ENCODE results near the gene FKBP8. TPM values are rescaled to one million over a fixed set of nuclear protein-coding genes. Genes with fewer than 3 reads are reported as not detected.

FKBP8 gene
- polyA plus RNA-seq, 1 donor = 113 TPM

DNA sequence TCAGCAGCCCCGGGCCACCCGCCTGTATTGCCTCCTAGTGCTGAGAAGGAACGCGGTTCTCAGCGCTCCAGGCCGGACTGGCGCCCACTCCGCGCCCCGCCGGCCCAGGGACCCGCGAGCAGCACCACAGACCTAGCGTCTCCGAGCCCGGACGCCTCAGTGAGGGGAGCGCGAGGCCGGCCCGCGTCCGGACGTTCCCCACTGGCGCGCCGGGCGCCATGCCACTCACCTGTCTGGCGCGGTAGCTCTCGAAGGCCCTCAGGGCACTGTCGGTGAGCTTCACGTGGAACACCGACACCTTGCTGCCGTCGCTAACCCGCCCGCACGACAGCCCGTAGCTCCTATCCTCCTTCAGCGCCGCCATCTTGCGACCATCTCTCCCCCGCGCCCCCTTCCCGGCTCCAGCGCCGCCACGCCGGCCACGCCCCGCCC, 21.7 kb downstream of the FKBP8 start, which contains the start of gene ELL:
TSS of gene ELL (minus strand) at position 379 of the 432 bp plus-strand sequence. CDS start at position 364, 15 bp downstream.
- no peak for DNase-seq (ENCODE audit: low read depth)

DNA sequence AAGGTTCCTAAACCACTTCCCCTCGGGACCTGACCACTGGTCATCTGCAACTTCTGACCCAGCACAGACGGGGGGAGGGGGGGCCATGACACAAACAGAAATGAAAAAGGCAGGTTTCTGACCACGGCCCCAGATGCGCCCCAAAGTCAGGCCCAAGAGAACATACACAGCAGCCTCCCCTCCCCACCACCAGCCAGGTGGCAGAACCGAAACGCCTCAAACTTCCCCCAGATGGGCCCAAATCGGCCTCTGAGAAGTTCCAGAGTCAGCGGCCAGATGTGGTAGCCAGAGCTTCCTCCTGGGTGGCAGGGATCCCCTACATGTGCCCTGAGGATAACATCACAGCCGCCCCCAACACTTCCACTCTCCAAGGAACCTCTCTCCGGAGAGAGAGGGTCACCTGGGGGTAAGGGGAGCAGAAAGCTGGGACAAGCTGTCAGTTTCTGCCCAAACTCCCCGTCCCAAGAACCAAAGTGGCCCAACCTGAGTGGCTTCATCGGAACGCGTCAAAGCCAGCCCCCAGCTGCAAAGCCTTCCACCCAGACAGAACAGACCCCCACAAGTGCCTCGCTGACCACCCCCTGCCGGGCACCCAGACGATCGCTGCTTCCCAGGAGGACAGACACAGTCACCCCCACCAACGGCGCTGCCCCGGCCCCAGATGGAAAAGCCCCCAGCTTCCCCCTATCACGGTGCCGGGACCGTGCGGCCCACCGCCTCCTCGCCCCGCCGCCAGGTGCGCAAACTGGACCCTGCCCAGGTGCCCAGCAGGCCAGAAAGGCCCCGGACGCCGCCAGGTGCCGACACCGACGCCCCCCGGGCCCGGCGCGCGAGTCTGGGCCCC, 22.3 kb downstream of the FKBP8 start:
- DNase-seq (ENCODE audit: low read depth) = no peak

DNA sequence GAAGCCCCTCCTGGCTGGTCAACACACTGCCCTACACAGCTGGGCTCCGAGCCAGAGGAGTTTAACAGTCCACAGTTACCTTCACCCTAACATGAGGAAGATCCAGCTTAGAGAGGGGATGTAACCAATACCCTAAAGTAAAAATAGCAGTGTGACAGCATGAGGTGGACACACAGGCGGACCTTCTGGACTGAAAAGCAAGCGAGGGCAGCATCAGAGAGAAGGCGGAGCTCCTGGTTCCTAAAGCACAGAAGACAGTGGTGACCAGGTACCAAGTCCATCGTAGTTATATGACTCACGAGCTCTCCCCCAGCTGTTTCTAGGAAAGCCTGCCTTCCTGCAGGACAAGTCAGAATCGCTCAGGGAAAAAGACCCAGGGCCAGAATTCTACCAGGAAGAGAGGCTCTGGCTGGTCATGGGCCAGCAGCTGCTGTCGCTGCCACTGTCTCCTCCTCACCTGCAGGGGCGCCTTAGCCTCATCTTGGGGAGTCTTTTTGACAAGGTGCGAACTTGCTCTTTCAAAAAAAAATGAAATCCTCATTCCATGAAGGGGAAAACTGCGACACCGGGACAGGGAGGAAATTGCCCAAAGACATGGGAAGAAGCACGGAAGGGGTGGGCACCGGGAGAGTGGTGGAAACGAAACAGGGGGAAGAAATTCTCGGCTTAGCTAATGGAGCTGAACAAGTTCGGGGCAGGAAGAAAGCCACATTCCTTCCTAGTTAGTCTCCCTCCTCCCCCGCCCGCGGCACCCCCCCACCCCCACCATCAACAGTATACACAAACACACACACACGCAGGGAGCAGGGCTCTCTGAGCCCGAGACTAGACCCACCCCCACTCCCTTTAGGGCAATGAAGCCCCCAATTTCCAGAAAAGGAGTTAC, 23.2 kb downstream of the FKBP8 start:
- no peak for DNase-seq (ENCODE audit: low read depth)

DNA sequence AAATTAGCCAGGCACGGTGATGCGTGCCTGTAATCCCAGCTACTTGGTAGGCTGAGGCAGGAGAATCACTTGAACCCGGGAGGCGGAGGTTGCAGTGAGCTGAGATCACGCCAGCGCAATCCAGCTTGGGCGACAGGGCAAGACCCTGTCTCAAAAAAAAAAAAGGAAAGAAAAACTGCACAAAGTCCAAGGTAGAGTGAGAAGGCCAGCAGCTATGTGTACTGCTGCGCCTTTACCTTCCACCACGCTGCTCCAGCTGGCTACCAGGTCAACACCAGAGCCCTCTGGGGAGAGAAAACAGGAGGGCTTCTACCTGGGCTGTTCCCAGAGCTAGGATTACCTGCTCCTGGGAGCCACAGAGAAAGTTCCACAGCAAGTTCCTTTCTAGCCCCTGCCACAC, 24.7 kb downstream of the FKBP8 start:
- DNase-seq (ENCODE audit: low read depth) = no peak

- DNase-seq (ENCODE audit: low read depth) = no peak
These were observed 25.8 kb downstream of the FKBP8 start for GRCh38 chr19:18517606-18518005.

GRCh38 chr19:18515959-18516358, 27.4 kb downstream of the FKBP8 start:
- no peak for DNase-seq (ENCODE audit: low read depth)

DNA sequence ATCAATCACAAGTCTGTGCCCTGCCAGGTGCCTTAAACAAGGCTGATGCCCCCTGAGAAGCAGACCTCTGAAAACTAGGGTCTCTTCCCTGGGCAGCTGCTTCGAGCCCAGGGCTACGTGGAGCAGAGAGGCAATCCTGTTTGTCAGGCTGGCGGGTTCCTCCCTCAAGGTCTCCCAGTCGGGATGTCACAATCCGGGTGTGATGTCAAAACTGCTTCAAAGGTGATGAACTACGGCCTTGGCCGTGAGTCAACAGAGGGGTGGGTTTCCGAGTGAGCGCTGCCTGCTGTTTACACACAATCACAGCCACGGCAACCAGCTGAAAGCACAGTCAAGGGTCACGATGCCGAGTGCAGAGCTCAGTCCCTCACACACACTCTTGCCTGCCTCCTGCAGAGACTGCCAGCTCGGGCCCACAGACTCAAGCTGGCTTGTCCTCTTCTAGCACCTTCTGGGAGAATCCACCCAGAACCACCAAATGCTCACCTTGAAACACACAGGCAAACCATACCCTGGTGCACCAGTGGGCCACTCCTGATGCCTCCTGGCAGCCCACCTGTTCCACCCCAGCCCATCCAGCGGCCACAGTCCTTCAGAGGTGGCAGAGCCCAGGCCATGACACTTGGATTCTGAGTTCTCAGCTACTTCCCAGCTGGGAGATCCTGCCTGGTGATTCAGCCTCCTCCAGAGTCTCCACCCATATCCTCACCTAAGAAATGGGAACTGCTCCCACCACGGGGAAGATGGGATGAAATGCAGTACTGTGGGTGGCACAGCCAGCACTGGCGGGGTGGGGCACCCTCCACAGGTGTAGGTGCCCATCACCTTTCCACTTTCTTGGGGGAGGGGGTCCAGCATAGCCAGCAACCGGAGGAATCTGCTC, 28.3 kb downstream of the FKBP8 start:
- no peak for DNase-seq (ENCODE audit: low read depth)

- DNase-seq (ENCODE audit: low read depth) = no peak
These were observed 29.5 kb downstream of the FKBP8 start for GRCh38 chr19:18513868-18514267.

DNA sequence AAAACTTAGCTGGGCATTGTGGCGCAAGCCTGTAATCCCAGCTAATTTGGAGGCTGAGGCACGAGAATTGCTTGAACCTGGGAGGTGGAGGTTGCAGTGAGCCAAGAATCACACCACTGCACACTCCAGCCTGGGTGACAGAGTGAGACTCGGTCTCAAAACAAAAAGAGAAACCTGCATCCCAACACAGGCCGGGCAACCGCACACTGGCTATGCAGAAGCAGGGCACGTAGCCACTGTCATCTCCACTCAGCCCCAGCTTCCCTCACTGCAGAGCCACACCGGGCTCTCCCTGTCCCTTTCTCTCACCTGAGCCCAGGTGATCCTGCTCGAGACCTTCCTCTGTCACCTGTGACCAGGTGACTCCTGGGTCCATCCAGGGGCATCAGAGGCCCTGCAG, 33.2 kb downstream of the FKBP8 start:
- no peak for DNase-seq (ENCODE audit: low read depth)

DNA sequence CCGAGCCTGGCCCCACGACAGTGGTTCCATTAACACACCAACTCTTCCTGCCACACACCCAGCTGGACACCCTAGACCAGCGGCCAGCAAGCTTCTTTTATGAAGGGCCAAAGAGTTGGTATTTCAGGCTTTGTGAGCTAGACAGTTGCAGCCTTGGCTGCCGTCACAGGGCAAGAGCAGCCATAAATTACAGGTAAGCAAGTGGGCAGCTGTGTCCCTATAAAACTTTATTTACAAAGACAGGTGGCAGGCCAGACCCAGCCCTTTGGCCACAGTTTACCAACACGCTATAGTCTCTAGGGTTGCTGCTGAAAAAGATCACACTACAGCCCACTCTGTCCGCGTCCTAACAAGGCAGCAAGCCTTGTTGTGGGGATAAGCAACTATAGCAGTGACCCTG, 34.8 kb downstream of the FKBP8 start:
- DNase-seq (ENCODE audit: low read depth) = no peak

- no peak for DNase-seq (ENCODE audit: low read depth)
These were observed 35.5 kb downstream of the FKBP8 start for GRCh38 chr19:18507727-18508440.

DNA sequence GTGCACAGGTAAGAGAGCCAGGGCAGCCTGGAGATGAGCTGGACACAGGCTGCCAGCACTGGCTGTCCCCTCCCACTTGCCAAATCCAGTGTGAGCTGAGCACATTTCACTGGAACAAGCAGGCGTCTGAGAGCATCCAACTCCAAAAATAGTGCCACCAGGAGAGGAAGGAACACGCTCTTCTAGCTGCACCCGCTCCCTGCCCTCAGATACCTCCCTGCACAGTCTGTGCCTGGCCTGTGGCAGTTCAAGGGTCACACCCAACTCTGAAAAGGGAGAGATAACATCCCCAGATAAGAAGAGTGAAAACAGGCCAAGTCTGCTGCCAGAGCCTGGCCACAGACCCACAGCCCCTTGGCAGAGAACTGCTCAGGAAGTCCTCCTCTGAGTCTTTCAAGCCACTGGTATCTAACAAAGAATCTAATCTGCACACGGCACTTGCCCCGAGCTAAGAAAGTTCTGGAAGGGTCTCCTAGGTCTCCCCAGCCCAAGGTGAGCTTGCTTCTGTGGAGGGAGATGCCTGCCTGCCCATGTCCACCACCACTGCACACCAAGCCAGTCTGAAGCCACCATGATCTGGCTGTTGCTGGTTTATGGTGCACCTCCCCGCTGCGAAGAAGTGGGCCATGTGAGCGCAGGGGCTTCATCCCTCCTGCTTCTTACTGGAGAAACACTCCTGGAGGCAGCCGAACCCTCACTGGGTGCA, 36.2 kb downstream of the FKBP8 start:
- DNase-seq (ENCODE audit: low read depth) = no peak

DNA sequence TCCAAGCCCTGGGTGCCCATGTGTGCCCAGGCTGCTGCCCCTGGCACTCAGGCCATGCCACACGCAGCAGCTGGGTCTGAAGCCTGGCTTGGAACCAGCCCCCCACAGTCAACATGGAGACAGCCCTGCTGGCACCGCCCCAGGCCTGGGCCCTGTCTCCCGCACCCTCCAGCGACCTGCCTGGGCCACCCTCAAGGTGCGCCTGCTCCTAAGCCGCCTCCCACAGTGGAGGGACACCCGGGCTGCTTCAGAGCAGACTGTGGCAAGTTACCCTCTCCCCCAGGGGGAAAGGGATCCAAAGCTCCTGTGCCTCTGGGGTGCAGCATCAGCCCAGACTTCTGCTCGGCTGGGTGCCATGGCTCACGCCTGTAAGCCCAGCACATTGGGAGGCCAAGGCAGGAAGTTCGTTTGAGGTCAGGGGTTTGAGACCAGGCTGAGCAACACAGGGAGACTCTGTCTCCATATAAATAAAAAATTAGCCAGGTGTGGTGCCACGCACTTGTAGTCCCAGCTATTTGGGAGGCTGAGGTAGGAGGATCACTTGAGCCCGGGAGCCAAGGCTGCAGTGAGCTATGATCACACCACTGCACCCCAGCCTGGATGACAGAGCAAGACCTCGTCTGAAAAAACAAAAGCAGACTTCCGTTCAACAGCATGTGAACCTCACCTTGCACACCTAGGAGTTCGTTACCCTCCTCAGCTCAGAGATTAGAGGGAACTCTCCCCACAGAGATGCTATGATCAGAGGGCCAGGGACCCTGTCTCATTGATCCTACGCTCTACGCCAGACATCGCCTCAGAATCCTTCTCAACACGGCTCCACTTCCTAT, 37.1 kb downstream of the FKBP8 start:
- no peak for DNase-seq (ENCODE audit: low read depth)

DNA sequence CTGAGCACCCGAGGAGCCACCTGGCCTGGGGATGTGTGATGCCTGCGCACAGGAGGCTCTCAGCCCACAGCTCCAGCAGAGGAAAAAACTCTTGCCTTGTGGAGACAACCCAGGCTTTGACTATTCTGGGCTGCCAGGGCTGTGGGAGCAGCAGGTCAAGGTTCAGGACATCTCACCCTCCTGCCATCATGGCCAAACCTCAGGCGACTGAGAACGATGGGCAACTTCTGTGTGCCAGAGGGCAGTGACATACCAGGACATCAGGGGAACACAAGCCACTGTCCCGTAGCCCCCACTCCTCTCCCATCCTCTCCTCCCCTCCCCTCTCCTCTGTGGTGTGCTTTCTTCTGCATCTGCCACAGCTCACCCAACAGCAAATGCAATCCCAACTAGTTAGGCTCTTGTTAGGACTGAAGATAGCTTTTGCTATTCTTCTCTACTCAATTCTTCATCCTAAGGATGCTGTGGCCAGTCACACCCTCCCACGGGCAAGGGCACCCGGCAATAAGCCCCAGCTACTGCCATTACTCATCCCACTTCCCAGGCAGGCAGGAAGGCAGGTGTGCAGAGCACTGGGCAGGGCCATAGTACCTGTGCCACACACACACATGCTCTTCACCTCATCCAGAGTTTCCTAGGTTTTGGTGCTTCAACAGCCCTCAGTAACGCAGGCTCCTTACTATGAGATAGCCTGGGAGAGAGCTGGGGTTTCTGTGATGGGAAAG, 38.3 kb downstream of the FKBP8 start:
- no peak for DNase-seq (ENCODE audit: low read depth)

- no peak for DNase-seq (ENCODE audit: low read depth)
These were observed 39.1 kb downstream of the FKBP8 start for GRCh38 chr19:18503971-18504885.

DNA sequence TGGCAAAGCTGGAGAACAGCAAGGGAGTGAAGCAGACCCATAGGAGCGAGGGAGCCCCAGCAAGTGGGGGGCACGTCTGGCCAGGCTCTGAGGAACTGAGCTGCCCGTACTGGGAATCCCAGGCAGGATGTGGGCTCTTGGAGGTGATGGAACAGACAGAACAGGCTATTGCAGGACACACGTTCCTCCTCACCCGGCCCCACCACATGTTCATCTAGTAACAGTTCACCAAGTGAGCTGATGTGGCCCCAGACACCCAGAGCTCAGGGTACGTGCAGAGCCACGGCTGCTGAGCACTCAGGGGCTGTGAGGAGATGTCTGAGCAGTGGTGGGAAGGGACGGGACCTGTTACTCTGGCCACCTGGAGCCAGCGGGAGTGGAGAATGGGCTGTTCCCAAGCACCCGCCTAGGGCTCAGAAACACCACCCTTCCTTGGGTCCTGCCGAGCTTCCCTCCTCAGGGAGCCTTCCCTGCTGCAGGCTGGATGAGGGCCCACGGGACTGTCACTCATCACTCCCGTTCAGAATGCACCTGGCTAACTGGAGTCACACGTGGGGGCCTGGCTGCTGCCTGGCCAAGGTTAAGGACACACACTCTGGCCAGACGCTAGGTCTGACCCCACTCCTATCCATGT, 39.9 kb downstream of the FKBP8 start:
- DNase-seq (ENCODE audit: low read depth) = no peak

DNA sequence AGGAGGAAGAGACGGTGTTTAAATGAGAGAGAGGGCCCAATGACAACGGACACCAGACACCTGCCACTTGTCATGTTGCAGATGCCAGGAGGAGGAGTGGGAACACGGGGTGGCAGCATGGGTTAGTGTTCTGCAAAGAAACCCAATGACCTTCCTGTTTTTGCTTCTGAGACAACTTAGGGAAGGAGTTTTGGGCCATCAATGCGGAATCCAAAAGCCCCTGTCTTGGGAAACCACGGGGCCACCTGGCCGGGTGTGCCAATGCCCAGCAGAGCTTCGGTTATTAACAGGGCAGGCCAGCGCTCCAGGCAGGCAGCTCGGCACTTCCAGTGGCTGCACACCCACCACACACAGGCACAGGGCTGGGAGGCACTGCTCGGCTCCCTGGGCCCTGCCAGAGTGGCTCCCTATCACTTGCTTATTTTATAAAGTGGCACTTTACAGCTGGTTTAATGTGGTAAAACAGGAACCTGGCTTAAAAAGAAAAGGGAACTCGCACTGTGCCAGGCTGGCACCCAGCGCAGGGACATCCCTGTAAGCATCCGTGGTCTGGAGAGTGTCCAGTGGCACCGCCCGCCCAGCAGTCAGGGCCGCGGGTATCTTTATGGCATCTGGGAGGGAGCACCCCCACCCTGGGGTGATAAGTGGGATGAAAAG, 40.6 kb downstream of the FKBP8 start:
- DNase-seq (ENCODE audit: low read depth) = no peak
